ENCODE data around the gene ZFAND2B.

GRCh38 chr2:219197388-219197787 lies 9.2 kb upstream of the ZFAND2B start:
- TF ChIP-seq CTCF (IDR thresholded peaks at IDR 0.05) (no peak), POLR2A (IDR thresholded peaks at IDR 0.05) (no peak)

Data from lower leg skin (tissue), 3 donors.